ENCODE measurements around the gene CTIF. TPM values are rescaled to one million over a fixed set of nuclear protein-coding genes. Genes with fewer than 3 reads are reported as not detected.
A peak's percentile ranks its signal among the peaks of the same experiment; 100 is the strongest.

CTIF gene
- total RNA-seq, 1 donor from 2014 or later, result 60.0 TPM

DNA sequence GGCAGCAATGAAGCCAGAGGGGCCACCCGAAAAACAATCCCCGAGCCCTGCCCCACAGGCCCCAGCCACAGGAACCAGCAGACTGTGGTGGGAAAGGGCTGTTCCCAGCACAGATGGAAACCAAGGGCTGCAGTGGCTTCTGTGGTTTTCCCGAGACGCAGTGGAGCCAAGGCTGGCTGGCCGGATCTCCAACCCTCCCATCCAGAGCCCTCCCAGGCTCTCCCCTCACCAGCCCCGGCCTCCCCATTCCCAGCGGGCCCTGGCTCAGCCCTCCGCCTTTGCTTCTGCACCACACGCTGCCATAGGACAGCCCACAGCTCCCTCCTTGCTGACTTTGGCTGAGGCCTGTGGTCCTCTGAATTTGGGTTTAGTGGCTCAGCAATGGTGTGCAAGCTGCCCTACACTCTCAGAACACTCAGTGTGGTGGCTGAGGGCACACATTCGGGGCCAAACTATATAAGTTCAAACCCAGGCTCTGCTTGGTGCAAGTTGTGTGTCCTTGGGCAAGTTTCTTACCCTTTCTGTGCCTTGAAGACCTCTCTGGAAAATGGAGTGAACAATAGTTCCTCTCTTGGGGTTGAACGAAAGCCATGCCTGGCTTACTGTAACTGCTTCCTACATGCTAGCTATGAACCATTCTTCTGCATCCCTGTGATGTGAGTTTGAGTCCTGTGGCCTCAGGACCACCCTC is 211.8 kb downstream of the CTIF start:
- Histone ChIP-seq H3K4me1 (peaks cover 64% of the 10 kb centered on the region), H3K27me3 (ENCODE audit: low read depth) (no peaks in the 10 kb centered on the region), H3K36me3 (no peaks in the 10 kb centered on the region), H3K9me3 (replicated peaks) (no peaks in the 10 kb centered on the region), H3K4me3 (no peak overlapping the region), H3K27ac (replicated peaks) (peak overlapping the region; percentile 86)
- DNase-seq, result no peak
- TF ChIP-seq, protein P1, sequence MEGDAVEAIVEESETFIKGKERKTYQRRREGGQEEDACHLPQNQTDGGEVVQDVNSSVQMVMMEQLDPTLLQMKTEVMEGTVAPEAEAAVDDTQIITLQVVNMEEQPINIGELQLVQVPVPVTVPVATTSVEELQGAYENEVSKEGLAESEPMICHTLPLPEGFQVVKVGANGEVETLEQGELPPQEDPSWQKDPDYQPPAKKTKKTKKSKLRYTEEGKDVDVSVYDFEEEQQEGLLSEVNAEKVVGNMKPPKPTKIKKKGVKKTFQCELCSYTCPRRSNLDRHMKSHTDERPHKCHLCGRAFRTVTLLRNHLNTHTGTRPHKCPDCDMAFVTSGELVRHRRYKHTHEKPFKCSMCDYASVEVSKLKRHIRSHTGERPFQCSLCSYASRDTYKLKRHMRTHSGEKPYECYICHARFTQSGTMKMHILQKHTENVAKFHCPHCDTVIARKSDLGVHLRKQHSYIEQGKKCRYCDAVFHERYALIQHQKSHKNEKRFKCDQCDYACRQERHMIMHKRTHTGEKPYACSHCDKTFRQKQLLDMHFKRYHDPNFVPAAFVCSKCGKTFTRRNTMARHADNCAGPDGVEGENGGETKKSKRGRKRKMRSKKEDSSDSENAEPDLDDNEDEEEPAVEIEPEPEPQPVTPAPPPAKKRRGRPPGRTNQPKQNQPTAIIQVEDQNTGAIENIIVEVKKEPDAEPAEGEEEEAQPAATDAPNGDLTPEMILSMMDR (IDR thresholded peaks at IDR 0.05; ENCODE audit: borderline replicate concordance), result no peak
- intact Hi-C loops (cut with micrococcal nuclease), result no loop called here

DNA sequence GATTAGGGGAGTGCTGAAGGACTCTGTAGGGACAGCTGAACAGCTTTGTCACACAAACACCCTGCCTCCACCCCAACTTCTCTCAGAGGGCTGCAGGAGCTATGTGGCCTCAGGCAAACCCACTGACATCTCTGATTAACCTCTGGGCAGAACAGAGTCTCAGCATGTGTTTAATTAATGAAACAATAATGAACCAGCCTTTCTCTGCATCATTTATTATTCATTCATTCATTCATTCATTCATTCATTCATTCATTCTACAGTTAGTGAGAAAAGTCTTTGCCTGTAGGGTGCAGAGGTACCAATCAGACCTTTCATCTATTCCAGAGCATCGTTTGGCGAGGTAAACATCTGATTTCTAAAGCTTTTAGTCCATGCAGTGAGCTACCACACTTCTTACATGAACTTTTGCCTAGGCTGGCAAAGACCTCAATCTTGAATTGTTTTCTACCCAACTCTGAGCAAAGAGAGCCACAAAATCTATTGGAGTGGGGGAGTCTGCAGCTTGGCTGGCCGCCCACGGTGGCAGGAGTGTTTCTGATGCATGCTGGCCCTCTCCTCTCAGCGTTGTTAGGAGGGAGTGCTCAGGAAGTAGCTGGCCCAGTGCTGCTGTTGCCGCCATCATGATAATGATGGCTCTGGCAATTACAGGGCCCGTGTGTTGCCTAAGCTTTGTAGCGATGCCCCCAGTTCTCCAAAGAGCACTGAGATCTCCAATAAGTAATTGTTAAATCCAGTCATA is 213.1 kb downstream of the CTIF start:
- Histone ChIP-seq H3K27me3 (ENCODE audit: low read depth) (no peaks in the 10 kb centered on the region), H3K9me3 (replicated peaks) (peaks cover 3% of the 10 kb centered on the region), H3K36me3 (no peaks in the 10 kb centered on the region), H3K4me1 (peaks cover 69% of the 10 kb centered on the region), H3K4me3 (no peak overlapping the region), H3K27ac (replicated peaks) (peak overlapping the region; percentile 86)
- intact Hi-C loops (cut with micrococcal nuclease), result no loop called here
- DNase-seq, result no peak
- TF ChIP-seq, protein P1 (IDR thresholded peaks at IDR 0.05; ENCODE audit: borderline replicate concordance), result no peak

DNA sequence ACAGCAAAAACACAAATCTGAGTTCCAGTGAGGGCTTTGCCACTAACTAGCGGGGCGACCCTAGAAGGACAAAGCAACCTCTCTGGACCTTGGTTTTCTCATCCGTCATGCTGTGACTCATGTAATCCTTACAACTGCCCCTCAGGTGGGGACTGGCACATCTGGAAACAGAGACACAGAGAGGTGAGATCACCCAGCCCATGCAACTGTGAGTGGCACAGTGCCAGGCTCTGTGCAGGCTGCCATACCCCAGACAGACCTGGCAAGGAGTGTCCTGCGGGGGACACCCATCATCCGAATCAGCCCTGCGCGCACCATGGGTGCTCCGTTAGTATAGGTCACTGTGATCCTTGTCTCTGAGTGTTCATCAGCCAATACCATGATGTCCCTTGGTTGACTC is 213.6 kb downstream of the CTIF start:
- Histone ChIP-seq H3K27ac (replicated peaks) (no peak overlapping the region), H3K36me3 (no peaks in the 10 kb centered on the region), H3K27me3 (ENCODE audit: low read depth) (no peaks in the 10 kb centered on the region), H3K9me3 (replicated peaks) (peaks cover 3% of the 10 kb centered on the region), H3K4me3 (no peak overlapping the region), H3K4me1 (peaks cover 72% of the 10 kb centered on the region)
- TF ChIP-seq, protein P1 (IDR thresholded peaks at IDR 0.05; ENCODE audit: borderline replicate concordance), result no peak
- no peak for DNase-seq
- intact Hi-C loops (cut with micrococcal nuclease), result no loop called here

DNA sequence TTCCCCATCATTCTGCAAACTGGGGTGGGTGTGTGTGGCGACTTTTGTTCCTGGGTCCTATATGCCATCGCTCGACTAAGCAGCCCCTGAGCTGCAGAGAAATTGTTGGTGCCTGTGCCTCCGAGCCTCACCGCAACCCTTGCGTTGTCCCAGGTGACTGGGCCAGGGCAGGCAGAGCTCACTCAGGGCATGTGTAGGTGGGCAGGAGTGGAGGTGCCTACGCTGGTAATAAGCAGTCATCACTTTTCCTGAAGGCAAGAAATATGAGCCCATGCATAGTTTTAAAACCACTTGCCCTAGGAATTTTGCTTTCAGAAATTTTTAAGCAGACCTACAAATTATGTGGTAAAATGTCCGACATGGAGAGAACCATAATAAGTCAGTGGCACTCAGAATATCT is 214.1 kb downstream of the CTIF start:
- Histone ChIP-seq H3K27me3 (ENCODE audit: low read depth) (no peaks in the 10 kb centered on the region), H3K4me3 (no peak overlapping the region), H3K36me3 (peaks cover 2% of the 10 kb centered on the region), H3K27ac (replicated peaks) (no peak overlapping the region), H3K4me1 (peaks cover 76% of the 10 kb centered on the region), H3K9me3 (replicated peaks) (peaks cover 3% of the 10 kb centered on the region)
- no peak for DNase-seq
- TF ChIP-seq, protein P1 (IDR thresholded peaks at IDR 0.05; ENCODE audit: borderline replicate concordance), result no peak
- intact Hi-C loops (cut with micrococcal nuclease), result no loop called here

DNA sequence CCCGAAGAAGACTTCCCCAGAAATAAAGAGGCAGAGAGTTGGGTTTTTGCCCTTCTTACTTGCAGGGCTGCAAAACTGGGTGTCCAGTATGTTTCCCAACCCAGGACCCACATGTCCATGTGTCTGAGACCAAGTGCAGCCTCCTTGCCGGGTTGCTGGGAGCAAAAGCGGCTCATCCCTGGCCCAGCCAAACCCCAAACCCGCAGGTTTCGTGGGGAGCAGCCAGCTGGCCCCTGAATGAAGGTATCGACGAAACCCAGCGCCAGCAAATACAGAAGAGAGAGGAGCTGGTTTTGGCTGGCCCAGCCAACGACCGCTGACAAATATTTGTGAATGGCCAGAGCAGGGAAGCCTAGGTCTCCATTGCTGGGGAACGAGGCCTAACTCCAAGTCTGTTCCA is 214.9 kb downstream of the CTIF start:
- Histone ChIP-seq H3K27ac (replicated peaks) (no peak overlapping the region), H3K36me3 (peaks cover 10% of the 10 kb centered on the region), H3K27me3 (ENCODE audit: low read depth) (no peaks in the 10 kb centered on the region), H3K4me1 (peaks cover 76% of the 10 kb centered on the region), H3K9me3 (replicated peaks) (peaks cover 3% of the 10 kb centered on the region), H3K4me3 (no peak overlapping the region)
- TF ChIP-seq, protein P1 (IDR thresholded peaks at IDR 0.05; ENCODE audit: borderline replicate concordance), result no peak
- intact Hi-C loops (cut with micrococcal nuclease), result no loop called here
- DNase-seq, result no peak

All from left ventricle myocardium inferior (tissue), 1 donor.